Epithelial cell of proximal tubule (primary cell): ENCODE measurements around the gene KLHL29. TPM values are rescaled to one million over a fixed set of nuclear protein-coding genes. Genes with fewer than 3 reads are reported as not detected.

Experiments used
- DNase-seq: peaks from one replicate; pipeline ENCODE4 v3.0.0-alpha.2; 2011; ENCODE audit warnings: low read depth
- H3K4me3 ChIP-seq: 2 replicates; pipeline ENCODE4 v1.5.1; 2011; ENCODE audit warnings: low read depth, mild to moderate bottlenecking, low read length
- total RNA-seq: library from RNA; depleted of rRNA; stranded (reverse); fragments of >200 nt; gene quantifications from 2 replicates; pipeline ENCODE4 v1.2.3, GENCODE V29; 2015
- TF ChIP-seq, protein P1 (sequence below): conservative IDR thresholded peaks from 2 replicates; pipeline ENCODE4 v1.5.1; 2012; ENCODE audit warnings: low read depth, mild to moderate bottlenecking, low read length

KLHL29 gene
- total RNA-seq, 1 donor from 2014 or later: 12.0 TPM

DNA sequence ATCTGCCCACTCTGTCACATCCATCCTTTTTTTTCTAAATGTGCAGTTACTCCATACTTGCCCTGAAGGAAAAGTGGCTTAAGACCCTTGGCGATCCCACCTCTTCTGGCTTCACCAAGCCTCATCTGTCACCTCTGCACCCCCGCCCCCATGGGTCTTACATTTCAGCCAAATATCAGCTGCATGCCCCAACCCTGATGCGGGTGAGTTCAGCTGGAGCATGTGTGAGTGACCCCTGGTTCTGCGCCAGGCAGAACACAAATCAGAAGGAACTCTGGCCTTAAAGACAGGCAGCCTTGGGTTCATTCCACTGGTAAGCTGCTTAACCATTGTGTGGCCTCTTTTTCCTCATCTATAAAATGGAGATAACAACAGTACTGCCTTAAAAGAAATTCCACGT is 194.7 kb downstream of the KLHL29 start:
- DNase-seq: no peak
- H3K4me3 ChIP-seq: no peak overlapping the region
- TF ChIP-seq, protein P1, sequence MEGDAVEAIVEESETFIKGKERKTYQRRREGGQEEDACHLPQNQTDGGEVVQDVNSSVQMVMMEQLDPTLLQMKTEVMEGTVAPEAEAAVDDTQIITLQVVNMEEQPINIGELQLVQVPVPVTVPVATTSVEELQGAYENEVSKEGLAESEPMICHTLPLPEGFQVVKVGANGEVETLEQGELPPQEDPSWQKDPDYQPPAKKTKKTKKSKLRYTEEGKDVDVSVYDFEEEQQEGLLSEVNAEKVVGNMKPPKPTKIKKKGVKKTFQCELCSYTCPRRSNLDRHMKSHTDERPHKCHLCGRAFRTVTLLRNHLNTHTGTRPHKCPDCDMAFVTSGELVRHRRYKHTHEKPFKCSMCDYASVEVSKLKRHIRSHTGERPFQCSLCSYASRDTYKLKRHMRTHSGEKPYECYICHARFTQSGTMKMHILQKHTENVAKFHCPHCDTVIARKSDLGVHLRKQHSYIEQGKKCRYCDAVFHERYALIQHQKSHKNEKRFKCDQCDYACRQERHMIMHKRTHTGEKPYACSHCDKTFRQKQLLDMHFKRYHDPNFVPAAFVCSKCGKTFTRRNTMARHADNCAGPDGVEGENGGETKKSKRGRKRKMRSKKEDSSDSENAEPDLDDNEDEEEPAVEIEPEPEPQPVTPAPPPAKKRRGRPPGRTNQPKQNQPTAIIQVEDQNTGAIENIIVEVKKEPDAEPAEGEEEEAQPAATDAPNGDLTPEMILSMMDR: no peak

DNA sequence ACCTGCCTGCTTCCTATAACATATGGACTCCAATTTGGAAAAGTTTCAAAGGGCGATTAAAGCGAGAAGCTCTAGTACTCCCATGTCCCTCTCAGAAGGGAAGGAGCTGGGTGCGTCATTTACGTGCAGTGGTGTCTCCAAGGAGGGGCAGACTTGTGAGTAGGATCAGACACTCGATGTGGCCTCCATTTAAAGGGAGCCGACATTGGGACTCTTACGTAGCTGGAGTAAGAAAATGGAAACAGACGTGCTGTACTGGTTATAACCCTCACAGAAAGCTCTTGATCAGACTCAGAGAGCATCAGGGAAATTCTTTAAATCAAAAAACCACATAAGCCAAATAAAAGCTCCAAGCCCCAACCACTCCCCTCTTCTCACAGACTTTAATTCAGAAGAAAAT is 198.5 kb downstream of the KLHL29 start:
- TF ChIP-seq, protein P1: no peak
- no peak overlapping the region for H3K4me3 ChIP-seq
- DNase-seq: no peak

DNA sequence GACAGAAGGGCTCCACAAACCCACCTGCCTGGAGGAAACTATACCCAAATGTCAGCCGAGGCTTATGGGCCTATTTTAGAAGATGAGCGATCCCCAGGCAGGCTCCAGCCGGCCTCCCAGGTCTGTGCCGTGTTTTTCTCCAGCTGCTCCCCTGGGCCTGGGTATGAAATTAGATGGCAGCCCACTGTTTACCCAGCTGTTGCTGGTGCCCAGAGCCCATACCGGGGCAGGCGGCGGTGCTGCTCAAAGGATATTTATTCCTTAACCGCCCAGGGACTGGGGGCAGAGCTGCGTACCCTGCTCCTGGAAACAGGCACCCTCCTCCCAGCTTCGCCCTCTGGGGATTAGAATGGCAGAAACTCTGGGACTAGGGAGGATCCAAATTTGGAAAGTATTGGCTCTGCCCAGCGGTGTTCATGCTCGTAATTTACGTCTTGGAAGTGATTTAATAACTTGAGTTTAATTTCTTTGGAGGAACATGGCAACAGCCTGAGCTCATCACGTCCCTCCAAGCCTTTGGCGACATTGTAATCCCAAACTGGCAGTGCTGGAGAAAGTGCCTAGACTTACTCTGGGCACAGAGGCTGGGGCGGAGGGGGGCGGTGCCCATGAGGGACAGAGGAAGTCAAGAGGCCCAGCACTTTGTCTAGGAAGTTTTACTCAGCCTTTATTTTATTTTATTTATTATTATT is 199.2 kb downstream of the KLHL29 start:
- DNase-seq: no peak
- H3K4me3 ChIP-seq: no peak overlapping the region
- TF ChIP-seq, protein P1: no peak

DNA sequence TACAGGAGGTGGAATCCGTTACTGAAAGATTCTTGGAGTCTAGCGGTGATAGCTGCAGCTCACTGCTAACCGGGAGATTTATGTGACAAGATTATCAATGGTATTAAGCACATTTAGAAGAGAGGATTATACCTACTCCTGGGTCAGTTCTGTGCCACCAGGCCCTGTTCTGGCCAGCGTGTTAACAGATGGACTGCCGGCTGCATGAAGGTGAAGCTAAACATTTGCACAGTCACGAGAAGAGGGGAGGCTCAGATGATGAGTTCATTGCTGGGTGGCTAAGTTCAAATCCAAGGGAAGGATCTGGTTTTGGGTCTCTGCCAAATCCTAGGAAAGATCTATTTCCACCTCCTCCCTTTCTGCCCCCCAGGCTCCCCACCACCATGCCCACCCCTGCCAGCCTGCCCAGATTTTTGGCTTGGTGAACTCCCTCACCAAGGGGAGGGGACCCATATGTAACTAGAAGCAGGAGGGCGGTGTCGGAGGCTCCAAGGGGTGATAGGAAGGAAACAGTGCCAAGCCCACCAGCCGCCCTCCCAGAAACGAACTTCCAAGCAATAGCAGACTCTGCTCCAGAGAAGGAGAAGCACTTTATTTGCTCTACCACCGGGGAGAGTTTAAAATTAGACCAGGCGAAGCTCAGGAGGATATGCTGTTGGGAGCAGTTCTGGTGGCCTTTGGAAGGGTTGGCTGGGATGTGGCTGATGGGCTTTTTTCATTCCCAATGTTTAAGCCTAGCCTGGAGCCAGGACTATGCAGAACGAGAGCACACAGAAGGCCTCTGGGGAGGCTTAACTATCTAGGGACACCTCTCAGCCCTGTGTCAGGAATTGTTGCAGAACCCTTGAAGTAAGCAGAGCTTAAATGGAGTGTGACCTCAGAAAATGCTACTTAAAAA is 200.5 kb downstream of the KLHL29 start:
- no peak for DNase-seq
- H3K4me3 ChIP-seq: no peak overlapping the region
- TF ChIP-seq, protein P1: no peak

DNA sequence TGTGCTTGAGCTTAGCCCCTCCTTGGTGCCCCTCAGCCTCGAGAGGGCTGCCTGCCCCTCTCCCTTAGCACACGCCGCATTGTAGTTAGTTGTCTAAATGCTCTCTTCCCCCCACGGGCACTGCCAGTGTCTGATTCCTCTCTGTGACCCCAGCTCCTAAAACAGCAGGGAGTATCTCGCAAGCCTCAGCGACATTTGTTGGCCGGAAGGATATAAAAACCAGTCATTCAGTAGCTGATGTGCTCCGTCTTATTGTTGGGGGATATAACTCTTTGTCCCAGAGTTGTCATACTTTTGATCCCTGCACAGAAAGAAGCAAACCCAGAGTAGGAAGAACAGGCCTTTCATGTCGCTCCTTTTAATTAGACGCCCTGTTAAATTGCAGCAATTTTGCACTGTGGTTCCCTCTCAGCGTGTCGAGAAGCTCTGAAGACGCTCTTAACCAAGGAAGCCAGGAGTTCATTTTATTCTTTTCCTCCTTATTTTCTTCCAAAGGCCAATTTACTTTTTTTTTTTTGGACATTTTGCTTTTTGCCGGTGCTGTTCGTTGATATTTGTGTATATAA is 201.8 kb downstream of the KLHL29 start:
- H3K4me3 ChIP-seq: no peak overlapping the region
- DNase-seq: no peak
- TF ChIP-seq, protein P1: no peak

DNA sequence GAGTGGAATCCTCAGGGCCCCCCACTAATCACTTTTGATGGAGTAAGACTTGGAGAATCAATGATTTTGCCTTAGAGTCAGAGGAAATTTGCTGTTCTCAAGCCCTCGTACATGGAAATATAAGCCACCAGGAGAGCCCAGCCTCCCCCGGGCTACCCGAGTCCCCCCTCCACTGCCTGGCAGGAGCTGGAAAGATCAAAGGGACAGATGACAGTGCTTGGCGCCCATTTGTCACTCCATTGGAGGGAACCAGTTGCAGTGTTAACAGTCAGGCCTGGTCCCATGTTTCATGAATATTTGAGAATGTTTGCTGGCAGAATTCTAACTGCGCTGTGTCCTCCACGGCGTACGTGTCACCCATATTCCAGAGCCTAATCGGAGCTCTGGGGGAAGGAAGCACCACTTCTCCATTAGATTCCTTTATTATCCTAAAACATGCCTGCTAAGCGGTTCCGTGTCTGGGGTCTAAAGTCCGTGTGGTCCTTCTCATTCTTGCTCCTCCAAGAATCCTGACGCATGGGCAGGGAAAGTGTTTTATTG is 202.4 kb downstream of the KLHL29 start:
- TF ChIP-seq, protein P1: no peak
- no peak overlapping the region for H3K4me3 ChIP-seq
- no peak for DNase-seq
